HT1080 (cell line): Measurements from ENCODE around the gene PDZK1IP1. TPM values are rescaled to one million over a fixed set of nuclear protein-coding genes. Genes with fewer than 3 reads are reported as not detected.
"Not testable (repeated sequence)": the region's sequence is repeated elsewhere in the genome, so short reads cannot be mapped to it uniquely, and the experiment has no call there.

Experiments
- DNase-seq: peaks from one replicate; pipeline ENCODE4 v3.0.0-alpha.2; 2015; ENCODE audit warnings: low read depth
- total RNA-seq: library from RNA; depleted of rRNA; stranded (reverse); fragments of >200 nt; shearing (Covaris generic); gene quantifications from 2 replicates; pipeline ENCODE4 v1.2.3, GENCODE V29; 2014; rRNA removed

PDZK1IP1 gene
- total RNA-seq, 1 experiment from 2014 or later, result not detected

DNA sequence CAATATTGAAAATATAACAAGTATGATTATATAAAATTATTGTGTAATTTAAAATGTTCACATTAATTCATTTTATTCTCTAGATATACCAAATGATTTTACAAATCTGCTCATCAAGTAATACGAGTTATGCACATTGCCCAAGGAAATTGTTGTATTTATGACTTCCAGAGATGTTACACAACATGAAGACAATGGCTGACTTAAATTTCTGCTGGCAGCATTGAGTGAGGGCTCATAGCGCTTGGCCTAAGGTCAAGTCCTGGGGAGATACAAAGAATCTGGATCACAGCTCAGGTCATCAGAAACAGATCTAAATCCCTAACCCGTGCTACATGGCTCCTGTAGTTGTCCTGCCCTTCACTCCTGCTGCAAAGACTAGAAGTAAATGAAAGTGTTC, 49.5 kb downstream of the PDZK1IP1 start:
- not testable (repeated sequence) for DNase-seq

DNA sequence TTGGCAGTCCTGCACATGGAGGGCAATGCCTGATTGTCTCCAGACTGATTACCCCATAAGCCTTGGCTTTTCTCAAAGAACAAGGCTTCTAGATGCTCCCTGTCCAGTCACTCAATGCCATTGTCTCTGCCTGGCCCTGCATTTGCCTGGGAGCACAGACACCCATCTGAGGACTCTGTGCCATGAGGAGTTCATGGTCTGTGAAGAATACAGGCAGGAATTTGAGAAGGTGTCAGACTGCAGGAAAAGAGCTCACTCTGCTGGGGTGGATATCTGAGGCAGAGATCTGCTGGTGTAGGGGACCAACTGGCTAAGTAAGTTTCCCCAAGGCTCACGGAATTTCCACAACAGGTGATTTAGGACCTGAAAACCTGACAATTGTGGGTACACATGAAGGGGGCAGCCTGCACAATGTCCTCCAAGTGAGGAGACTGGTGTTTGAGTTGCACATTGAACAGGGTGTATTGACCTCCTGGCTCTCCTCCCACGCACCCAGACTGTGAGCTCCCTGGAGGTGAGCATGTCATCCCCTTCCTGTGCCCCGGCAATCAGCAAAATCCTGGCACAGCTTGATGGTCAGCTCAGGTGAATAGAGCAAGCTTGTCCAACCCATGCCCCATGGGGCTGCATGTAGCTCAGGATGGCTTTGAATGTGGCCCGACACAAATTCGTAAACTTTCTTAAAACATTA, 51.8 kb downstream of the PDZK1IP1 start:
- no peak for DNase-seq

DNA sequence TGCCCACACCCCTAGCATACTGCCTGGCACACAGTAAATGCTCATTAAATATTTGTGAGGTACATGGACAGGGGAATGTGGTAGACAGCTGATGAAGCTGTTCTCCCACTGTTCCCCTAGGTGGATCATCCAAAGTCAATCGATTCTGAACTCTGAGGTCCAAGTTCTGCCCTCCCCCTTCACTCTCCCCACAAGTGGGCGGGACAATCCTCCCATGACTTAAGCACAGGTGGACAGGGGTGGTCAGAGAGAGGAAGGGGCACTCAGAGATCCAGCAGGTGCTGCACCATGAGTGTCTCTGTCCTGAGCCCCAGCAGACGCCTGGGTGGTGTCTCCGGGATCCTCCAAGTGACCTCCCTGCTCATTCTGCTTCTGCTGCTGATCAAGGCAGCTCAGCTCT, 52.6 kb downstream of the PDZK1IP1 start, which contains the start of gene CYP4A22:
TSS of gene CYP4A22 (plus strand) at position 244 of the 400 bp plus-strand sequence. CDS start at position 289, 45 bp downstream.
- no peak for DNase-seq

Other genes with a start within 250 kb of the PDZK1IP1 start
- gene CYP4A11, start 248.6 kb downstream of the PDZK1IP1 start, total RNA-seq, result not detected in 2 replicates
- gene CYP4X1, start 166.4 kb downstream of the PDZK1IP1 start, total RNA-seq, result 0.03 TPM in 2 replicates
- gene CYP4Z1, start 122.8 kb downstream of the PDZK1IP1 start, total RNA-seq, result not detected in 2 replicates
- gene CYP4A22, start 52.6 kb downstream of the PDZK1IP1 start, total RNA-seq, result not detected in 2 replicates
- gene TAL1, start 42.2 kb upstream of the PDZK1IP1 start, total RNA-seq, result 0.03 and 0.10 TPM in 2 replicates
- gene STIL, start 124.1 kb upstream of the PDZK1IP1 start, total RNA-seq, result 23.8 and 30.6 TPM in 2 replicates
- gene CMPK1, start 143.8 kb upstream of the PDZK1IP1 start, total RNA-seq, result 69.6 and 79.3 TPM in 2 replicates
- not detected in 2 replicates for gene FOXE3, start 226.2 kb upstream of the PDZK1IP1 start, total RNA-seq
- gene FOXD2, start 248.0 kb upstream of the PDZK1IP1 start, total RNA-seq, result 1.0 and 1.1 TPM in 2 replicates